H9 (cell line): ENCODE measurements around the gene MFSD1. TPM values are rescaled to one million over a fixed set of nuclear protein-coding genes. Genes with fewer than 3 reads are reported as not detected.

ENCODE experiments used
- DNase-seq: peaks from one replicate; pipeline ENCODE4 v3.0.0-alpha.2; 2017
- H2AFZ ChIP-seq: one replicate; pipeline ENCODE4 v1.6.1; 2013; ENCODE audit warnings: mild to moderate bottlenecking, low read length, control low read depth, moderate library complexity
- H2AK5ac ChIP-seq: 2 replicates; pipeline ENCODE4 v1.6.1; 2013; ENCODE audit warnings: low read length, control low read depth, mixed read lengths; ENCODE audit not compliant: insufficient read length
- H2BK120ac ChIP-seq: one replicate; pipeline ENCODE4 v1.6.1; 2013; ENCODE audit warnings: low read depth, mild to moderate bottlenecking, low read length, control low read depth, inconsistent platforms; ENCODE audit not compliant: poor library complexity, severe bottlenecking
- H2BK12ac ChIP-seq: 2 replicates; pipeline ENCODE4 v1.6.1; 2013; ENCODE audit warnings: low read length, control low read depth, mixed read lengths, low read depth; ENCODE audit not compliant: insufficient read length
- H2BK15ac ChIP-seq: 2 replicates; pipeline ENCODE4 v1.6.1; 2013; ENCODE audit warnings: low read depth, low read length, control low read depth
- H2BK20ac ChIP-seq: one replicate; pipeline ENCODE4 v1.6.1; 2013; ENCODE audit warnings: low read depth, mild to moderate bottlenecking, low read length, control low read depth, inconsistent platforms; ENCODE audit not compliant: poor library complexity, severe bottlenecking
- H2BK5ac ChIP-seq: 2 replicates; pipeline ENCODE4 v1.6.1; 2013; ENCODE audit warnings: low read length, control low read depth, mixed read lengths; ENCODE audit not compliant: insufficient read length
- H3K14ac ChIP-seq: 2 replicates; pipeline ENCODE4 v1.6.1; 2013; ENCODE audit warnings: low read length, control low read depth; ENCODE audit not compliant: insufficient read depth
- H3K18ac ChIP-seq: 2 replicates; pipeline ENCODE4 v1.6.1; 2013; ENCODE audit warnings: low read depth, mild to moderate bottlenecking, mixed read lengths, low read length, control low read depth; ENCODE audit not compliant: insufficient read length
- H3K23ac ChIP-seq: 2 replicates; pipeline ENCODE4 v1.6.1; 2013; ENCODE audit warnings: low read length, control low read depth, mixed read lengths, low read depth; ENCODE audit not compliant: insufficient read length
- H3K23me2 ChIP-seq: 2 replicates; pipeline ENCODE4 v1.6.1; 2013; ENCODE audit warnings: low read depth, mild to moderate bottlenecking, mixed read lengths, low read length, control low read depth; ENCODE audit not compliant: insufficient read length, poor library complexity, severe bottlenecking
- H3K27ac ChIP-seq: 2 replicates; pipeline ENCODE4 v1.5.1; 2013; ENCODE audit warnings: low read length, control low read depth, mixed read lengths, low read depth; ENCODE audit not compliant: insufficient read length
- H3K27me3 ChIP-seq: 2 replicates; pipeline ENCODE4 v1.6.1; 2013; ENCODE audit warnings: low read length, control low read depth, inconsistent platforms; ENCODE audit not compliant: insufficient read depth
- H3K4ac ChIP-seq: 2 replicates; pipeline ENCODE4 v1.6.1; 2013; ENCODE audit warnings: low read depth, mild to moderate bottlenecking, control low read depth, inconsistent platforms, low read length, moderate library complexity
- H3K4me1 ChIP-seq: 2 replicates; pipeline ENCODE4 v1.6.1; 2013; ENCODE audit warnings: low read length, control low read depth, inconsistent platforms; ENCODE audit not compliant: insufficient read depth
- H3K4me2 ChIP-seq: 2 replicates; pipeline ENCODE4 v1.6.1; 2013; ENCODE audit warnings: low read length, control low read depth, mixed read lengths; ENCODE audit not compliant: insufficient read length, insufficient read depth
- H3K56ac ChIP-seq: 2 replicates; pipeline ENCODE4 v1.6.1; 2013; ENCODE audit warnings: low read depth, mild to moderate bottlenecking, mixed read lengths, low read length, control low read depth; ENCODE audit not compliant: insufficient read length
- H3K79me1 ChIP-seq: 2 replicates; pipeline ENCODE4 v1.6.1; 2013; ENCODE audit warnings: low read depth, mild to moderate bottlenecking, moderate library complexity, low read length, control low read depth, inconsistent platforms; ENCODE audit not compliant: insufficient read depth, poor library complexity, severe bottlenecking
- H3K79me2 ChIP-seq: 2 replicates; pipeline ENCODE4 v1.6.1; 2013; ENCODE audit warnings: low read length, control low read depth, inconsistent platforms; ENCODE audit not compliant: insufficient read depth
- H3K9ac ChIP-seq: 2 replicates; pipeline ENCODE4 v1.6.1; 2013; ENCODE audit warnings: low read length, control low read depth, mixed read lengths; ENCODE audit not compliant: insufficient read length; ENCODE audit errors: extremely low read depth
- H3K9me3 ChIP-seq: one replicate; pipeline ENCODE4 v1.6.1; 2013; ENCODE audit warnings: low read depth, low read length, inconsistent platforms; ENCODE audit not compliant: control insufficient read depth
- H3T11ph ChIP-seq: one replicate; pipeline ENCODE4 v1.6.1; 2013; ENCODE audit warnings: mild to moderate bottlenecking, low read length, control low read depth, inconsistent platforms
- H4K20me1 ChIP-seq: one replicate; pipeline ENCODE4 v1.6.1; 2013; ENCODE audit not compliant: control insufficient read depth, insufficient read length, insufficient read depth
- H4K5ac ChIP-seq: 2 replicates; pipeline ENCODE4 v1.6.1; 2013; ENCODE audit warnings: low read depth, mild to moderate bottlenecking, mixed read lengths, low read length, control low read depth; ENCODE audit not compliant: insufficient read length
- H4K8ac ChIP-seq: replicated peaks from 2 replicates; pipeline ENCODE4 v1.6.1; 2013; ENCODE audit warnings: low read length, control low read depth, mixed read lengths, low read depth; ENCODE audit not compliant: insufficient read length
- H4K91ac ChIP-seq: 2 replicates; pipeline ENCODE4 v1.6.1; 2013; ENCODE audit warnings: low read depth, mild to moderate bottlenecking, moderate library complexity, mixed read lengths, low read length, control low read depth; ENCODE audit not compliant: insufficient read length
- H3K27ac Mint-ChIP-seq, 3 experiments: 2 replicates in 2 of 3; 3 replicates in 1 of 3; pipeline ENCODE4 v1.8.0; 2020 to 2021; ENCODE audit warnings: mixed read lengths in 3 of 3, mild to moderate bottlenecking in 1 of 3, moderate library complexity in 1 of 3
- H3K27me3 Mint-ChIP-seq: 2 replicates; pipeline ENCODE4 v1.8.0; 2021; ENCODE audit warnings: low read depth, mild to moderate bottlenecking, moderate library complexity, mixed read lengths
- H3K36me3 Mint-ChIP-seq, 3 experiments: 2 replicates in 2 of 3; 3 replicates in 1 of 3; pipeline ENCODE4 v1.8.0; 2020 to 2021; ENCODE audit warnings: low read depth in 3 of 3, mixed read lengths in 3 of 3; ENCODE audit not compliant: insufficient read depth in 1 of 3
- H3K4me1 Mint-ChIP-seq, 2 experiments: 2 replicates each; pipeline ENCODE4 v1.8.0; 2020; ENCODE audit warnings: mixed read lengths in 2 of 2
- H3K4me3 Mint-ChIP-seq, 2 experiments: 2 replicates in 1 of 2; 3 replicates in 1 of 2; pipeline ENCODE4 v1.8.0; 2020 to 2021; ENCODE audit warnings: mild to moderate bottlenecking in 2 of 2, mixed read lengths in 2 of 2, moderate library complexity in 1 of 2
- H3K9me3 Mint-ChIP-seq, 2 experiments: 2 replicates in 1 of 2; 3 replicates in 1 of 2; pipeline ENCODE4 v1.8.0; 2020; ENCODE audit warnings: mild to moderate bottlenecking in 2 of 2, mixed read lengths in 2 of 2, moderate library complexity in 1 of 2
- WGBS: extraction: QIAGEN DNeasy Blood & Tissue Kit; methylation state at CpG from one replicate; pipeline ENCODE4 v1.1.7; 2013; ENCODE audit warnings: missing lambda C conversion rate, low lambda C conversion rate, mixed read lengths; ENCODE audit not compliant: insufficient read length; ENCODE audit errors: extremely low coverage; 5-methylcytosine and 5-hydroxymethylcytosine counted together
- total RNA-seq: library from RNA; stranded (reverse); gene quantifications from 2 replicates; pipeline ENCODE4 v1.2.1, GENCODE V29; 2021
- TF ChIP-seq, protein P1 (sequence below): fragments of 200-600 bp; sonication (generic); conservative IDR thresholded peaks from 3 replicates; pipeline ENCODE4 v1.8.0; 2021; ENCODE audit warnings: antibody characterized with exemption, mild to moderate bottlenecking

Gene MFSD1
- total RNA-seq, 1 experiment from 2014 or later: 9.5 TPM

DNA sequence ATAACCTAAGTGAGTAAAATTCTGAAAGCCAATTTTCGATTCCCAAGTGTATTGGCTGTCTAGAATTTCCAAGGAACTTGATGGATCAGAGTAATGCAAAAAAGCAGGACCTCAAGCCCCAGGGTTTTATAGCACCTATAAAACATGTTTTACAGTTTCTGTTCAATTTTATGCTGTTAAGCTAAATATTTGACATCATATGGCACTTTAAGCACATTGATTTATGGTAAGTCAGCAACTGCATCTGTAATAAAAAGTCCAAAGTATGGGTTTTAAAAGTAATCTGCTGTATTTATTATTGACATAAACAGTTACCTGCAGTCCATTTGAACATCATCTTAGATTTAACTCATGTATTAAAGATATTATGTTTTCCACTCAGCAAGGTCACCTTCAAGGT, 20.0 kb upstream of the MFSD1 start:
- Histone ChIP-seq H2BK12ac (no peak overlapping the region), H3T11ph (no peak overlapping the region), H2BK20ac (no peak overlapping the region), H4K5ac (no peak overlapping the region), H2AFZ (no peak overlapping the region), H3K9me3 (no peaks in the 10 kb centered on the region), H2BK120ac (no peak overlapping the region), H3K27ac (no peak overlapping the region), H3K4me2 (no peak overlapping the region), H3K23me2 (no peaks in the 10 kb centered on the region), H4K20me1 (no peaks in the 10 kb centered on the region), H4K8ac (no peak overlapping the region), H3K27me3 (no peaks in the 10 kb centered on the region), H2BK5ac (no peak overlapping the region), H3K4ac (no peak overlapping the region), H3K23ac (no peak overlapping the region), H3K56ac (no peak overlapping the region), H3K79me1 (no peaks in the 10 kb centered on the region), H4K91ac (no peak overlapping the region), H3K9ac (no peak overlapping the region), H3K79me2 (no peaks in the 10 kb centered on the region), H3K14ac (no peak overlapping the region), H3K4me1 (no peaks in the 10 kb centered on the region), H3K18ac (no peak overlapping the region), H2AK5ac (no peak overlapping the region), H2BK15ac (no peak overlapping the region)
- no peaks in the 10 kb centered on the region for H3K27me3 Mint-ChIP-seq
- H3K36me3 Mint-ChIP-seq: no peaks in the 10 kb centered on the region
- no peak for DNase-seq
- no peak overlapping the region for H3K4me3 Mint-ChIP-seq
- no CpG with 5 or more reads among the region's 1 CpG for WGBS
- H3K4me1 Mint-ChIP-seq: no peaks in the 10 kb centered on the region
- H3K27ac Mint-ChIP-seq: no peak overlapping the region
- H3K9me3 Mint-ChIP-seq: no peaks in the 10 kb centered on the region
- TF ChIP-seq, protein P1, sequence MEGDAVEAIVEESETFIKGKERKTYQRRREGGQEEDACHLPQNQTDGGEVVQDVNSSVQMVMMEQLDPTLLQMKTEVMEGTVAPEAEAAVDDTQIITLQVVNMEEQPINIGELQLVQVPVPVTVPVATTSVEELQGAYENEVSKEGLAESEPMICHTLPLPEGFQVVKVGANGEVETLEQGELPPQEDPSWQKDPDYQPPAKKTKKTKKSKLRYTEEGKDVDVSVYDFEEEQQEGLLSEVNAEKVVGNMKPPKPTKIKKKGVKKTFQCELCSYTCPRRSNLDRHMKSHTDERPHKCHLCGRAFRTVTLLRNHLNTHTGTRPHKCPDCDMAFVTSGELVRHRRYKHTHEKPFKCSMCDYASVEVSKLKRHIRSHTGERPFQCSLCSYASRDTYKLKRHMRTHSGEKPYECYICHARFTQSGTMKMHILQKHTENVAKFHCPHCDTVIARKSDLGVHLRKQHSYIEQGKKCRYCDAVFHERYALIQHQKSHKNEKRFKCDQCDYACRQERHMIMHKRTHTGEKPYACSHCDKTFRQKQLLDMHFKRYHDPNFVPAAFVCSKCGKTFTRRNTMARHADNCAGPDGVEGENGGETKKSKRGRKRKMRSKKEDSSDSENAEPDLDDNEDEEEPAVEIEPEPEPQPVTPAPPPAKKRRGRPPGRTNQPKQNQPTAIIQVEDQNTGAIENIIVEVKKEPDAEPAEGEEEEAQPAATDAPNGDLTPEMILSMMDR: no peak
